Erythroblast (primary cell): ENCODE measurements around the gene BAIAP2.
"Not testable (repeated sequence)": the region's sequence is repeated elsewhere in the genome, so short reads cannot be mapped to it uniquely, and the experiment has no call there.

ENCODE experiments used
- DNase-seq, 2 experiments: peaks; one replicate each; lab custom pipeline; 2025; lab: John Stamatoyannopoulos, UW
- GATA1 ChIP-seq: IDR thresholded peaks from 2 replicates; pipeline ENCODE4 v1.6.1; 2011; ENCODE audit warnings: low read depth, mild to moderate bottlenecking, control low read depth, low read length, moderate library complexity
- POLR2A ChIP-seq: IDR thresholded peaks from 2 replicates; pipeline ENCODE4 v1.6.1; 2011; ENCODE audit warnings: mild to moderate bottlenecking, low read length

The BAIAP2 gene

GRCh38 chr17:81022344-81022676, 12.6 kb upstream of the BAIAP2 start:
- TF ChIP-seq POLR2A (no peak), GATA1 (no peak)
- no peak for DNase-seq

- TF ChIP-seq GATA1: no peak
- TF ChIP-seq POLR2A: no peak
- no peak for DNase-seq
These were observed 9.7 kb upstream of the BAIAP2 start for GRCh38 chr17:81025065-81025740.

- DNase-seq: no peak
- TF ChIP-seq GATA1: no peak
These were observed 9.2 kb upstream of the BAIAP2 start for GRCh38 chr17:81025741-81026129.

GRCh38 chr17:81026266-81027036, 8.5 kb upstream of the BAIAP2 start:
- TF ChIP-seq POLR2A (no peak), GATA1 (no peak)
- no peak for DNase-seq

- TF ChIP-seq POLR2A (no peak), GATA1 (no peak)
- DNase-seq: no peak
These were observed 7.9 kb upstream of the BAIAP2 start for GRCh38 chr17:81027038-81027437.

- TF ChIP-seq POLR2A (no peak), GATA1 (no peak)
- no peak for DNase-seq
These were observed 7.1 kb upstream of the BAIAP2 start for GRCh38 chr17:81027591-81028505.

GRCh38 chr17:81028506-81028858, 6.5 kb upstream of the BAIAP2 start:
- TF ChIP-seq GATA1 (no peak), POLR2A (no peak)

GRCh38 chr17:81029859-81030258, 5.1 kb upstream of the BAIAP2 start:
- TF ChIP-seq POLR2A (no peak), GATA1 (no peak)
- no peak for DNase-seq

More at GRCh38 chr17:81028506-81028858, 6.5 kb upstream of the BAIAP2 start:
- DNase-seq: no peak

GRCh38 chr17:81030312-81030711, 4.6 kb upstream of the BAIAP2 start:
- not testable (repeated sequence) for DNase-seq

- no peak for TF ChIP-seq GATA1
- no peak for TF ChIP-seq POLR2A
- DNase-seq: no peak
These were observed 4.0 kb upstream of the BAIAP2 start for GRCh38 chr17:81030741-81031565.

GRCh38 chr17:81031566-81032550, 3.1 kb upstream of the BAIAP2 start:
- DNase-seq: no peak
- TF ChIP-seq POLR2A: no peak
